ENCODE data around the gene CMC2.

DNA sequence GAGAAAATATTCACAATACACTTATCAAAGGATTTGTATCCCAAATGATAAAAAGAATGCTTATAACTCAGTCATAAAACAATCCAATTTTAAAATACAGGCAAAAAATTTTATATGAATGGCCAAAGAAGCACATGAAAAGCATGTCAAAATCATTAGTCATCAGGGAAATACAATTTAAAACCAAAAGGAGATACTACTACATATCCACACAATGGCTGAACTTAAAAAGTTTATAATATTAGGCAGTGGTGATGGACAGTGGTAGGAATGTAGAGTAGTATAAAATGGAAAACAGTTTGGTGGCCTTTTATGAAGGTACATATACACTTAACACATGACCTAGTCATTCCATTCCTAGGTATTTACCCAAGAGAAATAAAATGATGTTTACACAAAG lies 12.2 kb downstream of the CMC2 start:
- no peak for TF ChIP-seq CTCF (IDR thresholded peaks at IDR 0.05)
- no peak for TF ChIP-seq POLR2A (IDR thresholded peaks at IDR 0.05)
